Mesenchymal stem cell (in vitro differentiated cells and primary cell): ENCODE results near the gene RHBDF1.
"Not testable (repeated sequence)": the region's sequence is repeated elsewhere in the genome, so short reads cannot be mapped to it uniquely, and the experiment has no call there.

Source experiments
- DNase-seq: peaks from one replicate; pipeline ENCODE4 v3.0.0-alpha.2; 2013
- H2AFZ ChIP-seq: one replicate; pipeline ENCODE4 v1.6.1; 2013; ENCODE audit warnings: low read depth, mild to moderate bottlenecking, control low read depth, inconsistent platforms, low read length, moderate library complexity
- H2AK5ac ChIP-seq: 2 replicates; pipeline ENCODE4 v1.6.1; 2013; ENCODE audit warnings: low read length, moderate library complexity, mild to moderate bottlenecking, inconsistent platforms; ENCODE audit not compliant: severe bottlenecking
- H2BK120ac ChIP-seq: one replicate; pipeline ENCODE4 v1.6.1; 2013; ENCODE audit warnings: low read depth, mild to moderate bottlenecking, inconsistent platforms, low read length, moderate library complexity
- H2BK12ac ChIP-seq, 2 experiments: one replicate each; pipeline ENCODE4 v1.6.1; 2013; ENCODE audit warnings: inconsistent platforms in 2 of 2, low read length in 2 of 2, mild to moderate bottlenecking in 2 of 2, moderate library complexity in 2 of 2, control low read depth in 1 of 2
- H2BK15ac ChIP-seq: one replicate; pipeline ENCODE4 v1.6.1; 2013; ENCODE audit warnings: mild to moderate bottlenecking, low read depth, inconsistent platforms; ENCODE audit not compliant: poor library complexity, severe bottlenecking
- H2BK5ac ChIP-seq: 2 replicates; pipeline ENCODE4 v1.6.1; 2013; ENCODE audit warnings: low read depth, mild to moderate bottlenecking, low read length, control low read depth, inconsistent platforms; ENCODE audit not compliant: poor library complexity, severe bottlenecking
- H3K14ac ChIP-seq, 2 experiments: one replicate each; pipeline ENCODE4 v1.6.1; 2013; ENCODE audit warnings: inconsistent platforms in 2 of 2, low read length in 2 of 2, control low read depth in 1 of 2, mild to moderate bottlenecking in 1 of 2, moderate library complexity in 1 of 2
- H3K18ac ChIP-seq, 2 experiments: one replicate each; pipeline ENCODE4 v1.6.1; 2013; ENCODE audit warnings: inconsistent platforms in 2 of 2, low read length in 2 of 2, control low read depth in 1 of 2, low read depth in 1 of 2, mild to moderate bottlenecking in 1 of 2
- H3K23ac ChIP-seq, 2 experiments: one replicate each; pipeline ENCODE4 v1.6.1; 2013; ENCODE audit warnings: inconsistent platforms in 2 of 2, low read length in 2 of 2, mild to moderate bottlenecking in 2 of 2, moderate library complexity in 2 of 2, control low read depth in 1 of 2
- H3K27ac ChIP-seq: 2 replicates; pipeline ENCODE4 v1.5.1; 2013; ENCODE audit warnings: mild to moderate bottlenecking, moderate library complexity, low read length, control low read depth, inconsistent platforms; ENCODE audit not compliant: poor library complexity, severe bottlenecking
- H3K27me3 ChIP-seq, 2 experiments: 2 replicates each; pipeline versions ENCODE4 v1.6.1 to v1.7.0; 2013; ENCODE audit warnings: low read length in 2 of 2, mild to moderate bottlenecking in 2 of 2, moderate library complexity in 2 of 2, control low read depth in 1 of 2, inconsistent platforms in 1 of 2; ENCODE audit not compliant: control insufficient read depth in 1 of 2, insufficient read depth in 1 of 2
- H3K36me3 ChIP-seq, 2 experiments: 2 replicates each; pipeline versions ENCODE4 v1.6.1 to v1.7.0; 2013; ENCODE audit warnings: low read length in 2 of 2, control low read depth in 1 of 2, inconsistent platforms in 1 of 2, low read depth in 1 of 2, mild to moderate bottlenecking in 1 of 2; ENCODE audit not compliant: insufficient read depth in 2 of 2, control insufficient read depth in 1 of 2
- H3K4ac ChIP-seq, 2 experiments: one replicate each; pipeline ENCODE4 v1.6.1; 2013; ENCODE audit warnings: inconsistent platforms in 2 of 2, low read length in 2 of 2, mild to moderate bottlenecking in 2 of 2, moderate library complexity in 2 of 2, control low read depth in 1 of 2, low read depth in 1 of 2
- H3K4me1 ChIP-seq: 2 replicates; pipeline ENCODE4 v1.6.1; 2013; ENCODE audit warnings: low read depth, low read length, control low read depth; ENCODE audit not compliant: control insufficient read depth, insufficient read depth
- H3K4me2 ChIP-seq: 2 replicates; pipeline ENCODE4 v1.6.1; 2013; ENCODE audit warnings: low read length, mild to moderate bottlenecking, inconsistent platforms; ENCODE audit not compliant: poor library complexity, severe bottlenecking
- H3K4me3 ChIP-seq, 2 experiments: 2 replicates each; pipeline versions ENCODE4 v1.5.1 to v1.7.0; 2013; ENCODE audit warnings: low read length in 2 of 2, mild to moderate bottlenecking in 2 of 2, control low read depth in 1 of 2, low read depth in 1 of 2; ENCODE audit not compliant: insufficient read depth in 1 of 2
- H3K79me1 ChIP-seq: replicated peaks from 2 replicates; pipeline ENCODE4 v1.6.1; 2013; ENCODE audit warnings: mild to moderate bottlenecking, control low read depth, low read length, inconsistent platforms; ENCODE audit not compliant: poor library complexity, severe bottlenecking
- H3K9ac ChIP-seq: 2 replicates; pipeline ENCODE4 v1.7.0; 2013; ENCODE audit warnings: mild to moderate bottlenecking, low read length, moderate library complexity
- H3K9me3 ChIP-seq: 2 replicates; pipeline ENCODE4 v1.7.0; 2013; ENCODE audit warnings: mild to moderate bottlenecking, low read length; ENCODE audit not compliant: control insufficient read depth
- H4K8ac ChIP-seq: one replicate; pipeline ENCODE4 v1.6.1; 2013; ENCODE audit warnings: inconsistent platforms, mild to moderate bottlenecking, low read length, moderate library complexity
- H4K91ac ChIP-seq: one replicate; pipeline ENCODE4 v1.6.1; 2013; ENCODE audit warnings: mild to moderate bottlenecking, low read length, inconsistent platforms
- WGBS: methylation state at CpG from one replicate; pipeline ENCODE4 v1.1.7; 2013; ENCODE audit warnings: mixed read lengths; 5-methylcytosine and 5-hydroxymethylcytosine counted together

Gene RHBDF1

GRCh38 chr16:41439-42068 is 30.9 kb downstream of the RHBDF1 start:
- Histone ChIP-seq H3K14ac (no peak overlapping the region), H3K4me2 (no peak overlapping the region), H2BK5ac (no peak overlapping the region), H3K4me3 (peak overlapping the region in 1 of 2 experiments; percentile 73), H3K27ac (no peak overlapping the region), H3K27me3 (no peaks in the 10 kb centered on the region), H2AFZ (no peak overlapping the region), H3K79me1 (peaks cover 8% of the 10 kb centered on the region), H3K9ac (peak overlapping the region; percentile 57), H2BK15ac (no peak overlapping the region), H3K4me1 (peaks cover 7% of the 10 kb centered on the region), H3K9me3 (no peaks in the 10 kb centered on the region), H3K36me3 (peaks cover 25 to 28% of the 10 kb centered on the region in 2 experiments), H2AK5ac (no peak overlapping the region), H4K8ac (peak overlapping the region; percentile 7), H3K4ac (no peak overlapping the region), H3K18ac (no peak overlapping the region), H2BK12ac (no peak overlapping the region), H2BK120ac (no peak overlapping the region), H3K23ac (no peak overlapping the region), H4K91ac (no peak overlapping the region)
- no peak for DNase-seq
- over 99% methylated on average over 22 of the region's 22 CpGs for WGBS

GRCh38 chr16:38941-39892 is 33.2 kb downstream of the RHBDF1 start:
- Histone ChIP-seq H3K9ac (no peak overlapping the region), H3K18ac (no peak overlapping the region), H2BK120ac (no peak overlapping the region), H3K14ac (no peak overlapping the region), H3K4me3 (no peak overlapping the region), H3K79me1 (peaks cover 2% of the 10 kb centered on the region), H2AFZ (no peak overlapping the region), H2AK5ac (no peak overlapping the region), H2BK5ac (no peak overlapping the region), H3K4me2 (no peak overlapping the region), H3K27ac (no peak overlapping the region), H2BK12ac (no peak overlapping the region), H3K23ac (no peak overlapping the region), H3K9me3 (no peaks in the 10 kb centered on the region), H3K36me3 (peaks cover 4 to 28% of the 10 kb centered on the region in 2 experiments), H4K91ac (no peak overlapping the region), H4K8ac (no peak overlapping the region), H3K27me3 (no peaks in the 10 kb centered on the region), H2BK15ac (no peak overlapping the region), H3K4me1 (peaks cover 8% of the 10 kb centered on the region), H3K4ac (no peak overlapping the region)
- WGBS, result 95% methylated on average over 11 of the region's 13 CpGs
- DNase-seq, result no peak

- not testable (repeated sequence) for DNase-seq, H3K4me1 ChIP-seq, H3K23ac ChIP-seq, H3K9ac ChIP-seq, H3K4me2 ChIP-seq, H2BK5ac ChIP-seq, H2BK120ac ChIP-seq, H3K27ac ChIP-seq, H2AK5ac ChIP-seq, H3K18ac ChIP-seq, H3K4me3 ChIP-seq, H3K27me3 ChIP-seq, H4K8ac ChIP-seq, H3K4ac ChIP-seq, H2BK15ac ChIP-seq, H2BK12ac ChIP-seq, H2AFZ ChIP-seq, H3K79me1 ChIP-seq, H4K91ac ChIP-seq, H3K9me3 ChIP-seq, H3K14ac ChIP-seq
- peaks cover 2 to 30% of the 10 kb centered on the region in 2 experiments for H3K36me3 ChIP-seq
- 96% methylated on average over 11 of the region's 11 CpGs for WGBS
These were observed 34.2 kb downstream of the RHBDF1 start for GRCh38 chr16:38206-38605.

GRCh38 chr16:37511-37910 is 34.9 kb downstream of the RHBDF1 start:
- Histone ChIP-seq H2BK5ac (no peak overlapping the region), H3K9me3 (no peaks in the 10 kb centered on the region), H3K23ac (no peak overlapping the region), H2AK5ac (no peak overlapping the region), H2BK120ac (no peak overlapping the region), H3K36me3 (peaks cover 0 to 26% of the 10 kb centered on the region in 2 experiments), H3K79me1 (peaks cover 2% of the 10 kb centered on the region), H3K18ac (no peak overlapping the region), H3K4me2 (no peak overlapping the region), H2AFZ (no peak overlapping the region), H2BK15ac (no peak overlapping the region), H3K27ac (no peak overlapping the region), H3K9ac (no peak overlapping the region), H4K8ac (peak overlapping the region; percentile 32), H3K27me3 (no peaks in the 10 kb centered on the region), H3K4me3 (no peak overlapping the region), H3K4me1 (peaks cover 8% of the 10 kb centered on the region), H2BK12ac (no peak overlapping the region), H4K91ac (no peak overlapping the region), H3K14ac (no peak overlapping the region), H3K4ac (no peak overlapping the region)
- DNase-seq, result peak; percentile 36
- 90% methylated on average over 2 of the region's 5 CpGs for WGBS
